ENCODE data around the gene AHCY.

AHCY gene

GRCh38 chr20:34235875-34236274, 67.3 kb downstream of the AHCY start:
- no peak overlapping the region for H2AFZ ChIP-seq (ENCODE audit: low read length)
- peaks cover 0 to 2% of the 10 kb centered on the region in 2 donors for H3K9me3 ChIP-seq (replicated peaks in 1 of 2; ENCODE audit: control insufficient read depth in 2 of 2, insufficient read depth in 1 of 2, low read depth in 1 of 2, low read length in 2 of 2)
- no peaks in the 10 kb centered on the region for H3K27me3 ChIP-seq (ENCODE audit: control insufficient read depth in 3 of 3, insufficient read depth in 3 of 3, low read depth in 1 of 3, low read length in 3 of 3)

DNA sequence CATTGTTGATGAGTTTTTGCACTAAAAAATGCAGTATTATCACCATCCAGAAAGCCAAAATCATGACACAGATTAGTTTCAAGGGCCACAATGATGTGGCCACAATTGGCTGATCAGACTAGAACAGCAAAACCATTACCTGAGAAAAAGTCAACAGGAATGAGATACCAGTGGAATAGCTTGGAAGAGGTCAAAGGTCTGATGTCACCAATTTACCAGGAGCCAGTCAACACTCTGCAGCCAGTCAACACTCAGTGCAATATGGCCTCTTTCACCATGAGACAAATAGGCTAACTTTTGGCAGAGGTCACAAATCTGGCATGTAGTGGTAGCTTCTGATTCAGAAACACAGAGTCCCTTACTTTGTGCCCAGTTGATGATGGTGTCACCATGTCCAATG, 69.5 kb downstream of the AHCY start:
- Histone ChIP-seq H3K4me1 (ENCODE audit: control insufficient read depth in 2 of 2, insufficient read depth in 1 of 2, low read depth in 1 of 2, low read length in 2 of 2) (no peaks in the 10 kb centered on the region), H3K79me1 (ENCODE audit: low read depth, low read length) (no peaks in the 10 kb centered on the region), H3K9ac (ENCODE audit: low read depth, low read length, poor library complexity) (no peak overlapping the region), H2AFZ (ENCODE audit: low read length) (no peak overlapping the region), H2BK12ac (ENCODE audit: low read length) (no peak overlapping the region), H3K4ac (ENCODE audit: low read length) (no peak overlapping the region), H3K27me3 (ENCODE audit: control insufficient read depth in 3 of 3, insufficient read depth in 3 of 3, low read depth in 1 of 3, low read length in 3 of 3) (no peaks in the 10 kb centered on the region), H2BK120ac (ENCODE audit: low read depth, low read length) (no peak overlapping the region), H4K91ac (ENCODE audit: low read depth, low read length, poor library complexity) (no peak overlapping the region), H3K14ac (ENCODE audit: low read length) (no peak overlapping the region), H3K4me2 (ENCODE audit: insufficient read depth, low read length, poor library complexity, severe bottlenecking) (no peak overlapping the region), H2BK15ac (ENCODE audit: low read length) (no peak overlapping the region), H2BK5ac (ENCODE audit: low read length) (no peak overlapping the region), H3K36me3 (replicated peaks in 1 of 2; ENCODE audit: control insufficient read depth in 2 of 2, insufficient read depth in 2 of 2, low read length in 2 of 2) (no peaks in the 10 kb centered on the region), H3K4me3 (ENCODE audit: low read length in 2 of 2) (no peak overlapping the region), H3K27ac (replicated peaks; ENCODE audit: low read length) (no peak overlapping the region), H2AK5ac (ENCODE audit: low read depth, low read length) (no peak overlapping the region), H3K9me3 (replicated peaks in 1 of 2; ENCODE audit: control insufficient read depth in 2 of 2, insufficient read depth in 1 of 2, low read depth in 1 of 2, low read length in 2 of 2) (peaks cover 0 to 2% of the 10 kb centered on the region in 2 donors), H3K23ac (ENCODE audit: low read depth, low read length, poor library complexity) (no peak overlapping the region), H3K18ac (ENCODE audit: low read length) (no peak overlapping the region), H4K8ac (ENCODE audit: low read depth, low read length) (no peak overlapping the region)
- no peak for DNase-seq (ENCODE audit: low spot score)

More at GRCh38 chr20:34235875-34236274, 67.3 kb downstream of the AHCY start:
- Histone ChIP-seq H3K9ac (ENCODE audit: low read depth, low read length, poor library complexity) (no peak overlapping the region), H3K27ac (replicated peaks; ENCODE audit: low read length) (no peak overlapping the region), H3K14ac (ENCODE audit: low read length) (no peak overlapping the region), H2AK5ac (ENCODE audit: low read depth, low read length) (no peak overlapping the region), H2BK5ac (ENCODE audit: low read length) (no peak overlapping the region), H2BK120ac (ENCODE audit: low read depth, low read length) (no peak overlapping the region), H3K18ac (ENCODE audit: low read length) (no peak overlapping the region), H3K4me1 (ENCODE audit: control insufficient read depth in 2 of 2, insufficient read depth in 1 of 2, low read depth in 1 of 2, low read length in 2 of 2) (no peaks in the 10 kb centered on the region), H2BK12ac (ENCODE audit: low read length) (no peak overlapping the region), H3K79me1 (ENCODE audit: low read depth, low read length) (no peaks in the 10 kb centered on the region), H2BK15ac (ENCODE audit: low read length) (no peak overlapping the region), H4K8ac (ENCODE audit: low read depth, low read length) (no peak overlapping the region), H4K91ac (ENCODE audit: low read depth, low read length, poor library complexity) (no peak overlapping the region), H3K4me2 (ENCODE audit: insufficient read depth, low read length, poor library complexity, severe bottlenecking) (no peak overlapping the region), H3K36me3 (replicated peaks in 1 of 2; ENCODE audit: control insufficient read depth in 2 of 2, insufficient read depth in 2 of 2, low read length in 2 of 2) (no peaks in the 10 kb centered on the region), H3K4me3 (ENCODE audit: low read length in 2 of 2) (no peak overlapping the region), H3K23ac (ENCODE audit: low read depth, low read length, poor library complexity) (no peak overlapping the region), H3K4ac (ENCODE audit: low read length) (no peak overlapping the region)
- no peak for DNase-seq (ENCODE audit: low spot score)
- no CpG with 5 or more reads among the region's 2 CpGs for WGBS, 2 donors (ENCODE audit: extremely low coverage in 2 of 2, insufficient read length in 2 of 2, insufficient replicate concordance in 1 of 2)

GRCh38 chr20:34232494-34233087, 70.6 kb downstream of the AHCY start:
- H4K91ac ChIP-seq (ENCODE audit: low read depth, low read length, poor library complexity): no peak overlapping the region
- no peak overlapping the region for H2AFZ ChIP-seq (ENCODE audit: low read length)
- H3K4me3 ChIP-seq (ENCODE audit: low read length in 2 of 2): no peak overlapping the region
- no peak overlapping the region for H3K27ac ChIP-seq (replicated peaks; ENCODE audit: low read length)
- no peak overlapping the region for H2BK12ac ChIP-seq (ENCODE audit: low read length)
- H3K23ac ChIP-seq (ENCODE audit: low read depth, low read length, poor library complexity): no peak overlapping the region
- no peak overlapping the region for H3K9ac ChIP-seq (ENCODE audit: low read depth, low read length, poor library complexity)
- no peak overlapping the region for H3K18ac ChIP-seq (ENCODE audit: low read length)
- H2AK5ac ChIP-seq (ENCODE audit: low read depth, low read length): no peak overlapping the region
- H3K79me1 ChIP-seq (ENCODE audit: low read depth, low read length): no peaks in the 10 kb centered on the region
- no peak overlapping the region for H3K4me2 ChIP-seq (ENCODE audit: insufficient read depth, low read length, poor library complexity, severe bottlenecking)
- no peaks in the 10 kb centered on the region for H3K4me1 ChIP-seq (ENCODE audit: control insufficient read depth in 2 of 2, insufficient read depth in 1 of 2, low read depth in 1 of 2, low read length in 2 of 2)
- no peaks in the 10 kb centered on the region for H3K36me3 ChIP-seq (replicated peaks in 1 of 2; ENCODE audit: control insufficient read depth in 2 of 2, insufficient read depth in 2 of 2, low read length in 2 of 2)
- H3K4ac ChIP-seq (ENCODE audit: low read length): no peak overlapping the region
- no CpG with 5 or more reads among the region's 3 CpGs for WGBS, 2 donors (ENCODE audit: extremely low coverage in 2 of 2, insufficient read length in 2 of 2, insufficient replicate concordance in 1 of 2)
- no peaks in the 10 kb centered on the region for H3K27me3 ChIP-seq (ENCODE audit: control insufficient read depth in 3 of 3, insufficient read depth in 3 of 3, low read depth in 1 of 3, low read length in 3 of 3)
- no peak overlapping the region for H2BK120ac ChIP-seq (ENCODE audit: low read depth, low read length)
- H2BK5ac ChIP-seq (ENCODE audit: low read length): no peak overlapping the region
- DNase-seq (ENCODE audit: low spot score): no peak
- H2BK15ac ChIP-seq (ENCODE audit: low read length): no peak overlapping the region
- H4K8ac ChIP-seq (ENCODE audit: low read depth, low read length): no peak overlapping the region
- no peak overlapping the region for H3K14ac ChIP-seq (ENCODE audit: low read length)
- H3K9me3 ChIP-seq (replicated peaks in 1 of 2; ENCODE audit: control insufficient read depth in 2 of 2, insufficient read depth in 1 of 2, low read depth in 1 of 2, low read length in 2 of 2): peaks cover 0 to 2% of the 10 kb centered on the region in 2 donors

DNA sequence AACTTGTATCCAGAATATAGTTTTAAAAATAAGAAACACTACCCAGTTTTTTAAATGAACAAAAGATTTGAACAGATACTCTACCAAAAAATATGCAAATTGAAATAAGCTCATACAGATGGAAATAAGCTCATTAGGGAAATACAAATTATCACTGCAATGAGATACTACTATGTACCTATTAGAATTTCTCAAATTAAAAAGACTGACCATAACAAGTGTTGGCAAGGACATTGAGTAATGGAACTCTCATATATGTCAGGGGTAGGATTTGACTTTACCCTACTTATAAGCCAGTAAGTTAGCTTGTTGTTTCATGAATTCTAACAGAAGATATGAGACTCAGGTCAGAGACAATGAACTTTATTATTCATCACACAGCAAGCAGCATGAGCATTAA, 71.5 kb downstream of the AHCY start:
- Histone ChIP-seq H3K4me3 (ENCODE audit: low read length in 2 of 2) (no peak overlapping the region), H3K4ac (ENCODE audit: low read length) (no peak overlapping the region), H2BK12ac (ENCODE audit: low read length) (no peak overlapping the region), H3K9ac (ENCODE audit: low read depth, low read length, poor library complexity) (no peak overlapping the region), H2AFZ (ENCODE audit: low read length) (no peak overlapping the region), H3K4me2 (ENCODE audit: insufficient read depth, low read length, poor library complexity, severe bottlenecking) (no peak overlapping the region), H3K27me3 (ENCODE audit: control insufficient read depth in 3 of 3, insufficient read depth in 3 of 3, low read depth in 1 of 3, low read length in 3 of 3) (no peaks in the 10 kb centered on the region), H4K8ac (ENCODE audit: low read depth, low read length) (no peak overlapping the region), H3K23ac (ENCODE audit: low read depth, low read length, poor library complexity) (no peak overlapping the region), H3K27ac (replicated peaks; ENCODE audit: low read length) (no peak overlapping the region), H3K9me3 (replicated peaks in 1 of 2; ENCODE audit: control insufficient read depth in 2 of 2, insufficient read depth in 1 of 2, low read depth in 1 of 2, low read length in 2 of 2) (peaks cover 0 to 2% of the 10 kb centered on the region in 2 donors), H3K18ac (ENCODE audit: low read length) (no peak overlapping the region), H2BK5ac (ENCODE audit: low read length) (no peak overlapping the region), H2AK5ac (ENCODE audit: low read depth, low read length) (no peak overlapping the region), H4K91ac (ENCODE audit: low read depth, low read length, poor library complexity) (no peak overlapping the region), H2BK120ac (ENCODE audit: low read depth, low read length) (no peak overlapping the region), H3K79me1 (ENCODE audit: low read depth, low read length) (no peaks in the 10 kb centered on the region), H3K4me1 (ENCODE audit: control insufficient read depth in 2 of 2, insufficient read depth in 1 of 2, low read depth in 1 of 2, low read length in 2 of 2) (no peaks in the 10 kb centered on the region), H3K14ac (ENCODE audit: low read length) (no peak overlapping the region), H3K36me3 (replicated peaks in 1 of 2; ENCODE audit: control insufficient read depth in 2 of 2, insufficient read depth in 2 of 2, low read length in 2 of 2) (no peaks in the 10 kb centered on the region), H2BK15ac (ENCODE audit: low read length) (no peak overlapping the region)
- DNase-seq (ENCODE audit: low spot score): no peak
